OCI-LY1 (cell line): Measurements from ENCODE around the gene PHOX2B.

Experiments used
- CTCF ChIP-seq: fragments of 200-600 bp; sonication (generic), shearing (Covaris generic); IDR thresholded peaks from 2 replicates; pipeline ENCODE4 v1.5.1; 2017; ENCODE audit warnings: mild to moderate bottlenecking, antibody characterized with exemption, low read length, moderate library complexity, mixed read lengths
- EZH2 ChIP-seq: fragments of 200-600 bp; sonication (generic), shearing (Covaris generic); IDR thresholded peaks from 2 replicates; pipeline ENCODE4 v1.8.0; 2017; ENCODE audit warnings: borderline replicate concordance, mixed run types, mild to moderate bottlenecking, antibody characterized with exemption, low read length, moderate library complexity, mixed read lengths

- TF ChIP-seq CTCF (no peak), EZH2 (no peak)
These were observed 44.7 kb downstream of the PHOX2B start for GRCh38 chr4:41703785-41704184.
